ENCODE data around the gene TPST1.

GRCh38 chr7:66352071-66352470, 146.9 kb downstream of the TPST1 start:
- TF ChIP-seq EZH2 (IDR thresholded peaks at IDR 0.05) (no peak), POLR2AphosphoS5 (IDR thresholded peaks at IDR 0.05; ENCODE audit: borderline replicate concordance, low read depth, low read length) (no peak)

Measured in SK-N-MC (cell line).